CD4-positive, alpha-beta T cell treated with Interleukin-4 for 4 hours (primary cell): ENCODE data around the gene SP2.
"Not testable (repeated sequence)": the region's sequence is repeated elsewhere in the genome, so short reads cannot be mapped to it uniquely, and the experiment has no call there.

Experiments used
- DNase-seq: peaks from one replicate; pipeline ENCODE4 v3.0.0-alpha.2; 2020

SP2 gene

DNA sequence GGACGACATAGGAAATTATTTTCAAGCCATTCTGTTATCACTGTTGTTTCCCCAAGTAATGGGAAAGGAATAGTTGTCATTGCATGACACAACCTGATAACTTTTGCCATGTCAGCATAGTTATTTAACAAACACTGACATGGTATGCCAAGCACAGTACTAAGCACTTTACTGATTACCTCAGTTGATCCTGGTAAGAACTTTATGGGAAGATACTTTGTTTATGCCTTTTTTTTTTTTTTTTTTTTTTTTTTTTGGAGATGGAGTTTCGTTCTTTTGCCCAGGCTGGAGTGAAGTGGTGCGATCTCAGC, 29.6 kb downstream of the SP2 start:
- DNase-seq = no peak

GRCh38 chr17:47927821-47928400, 31.9 kb downstream of the SP2 start:
- DNase-seq = no peak

- no peak for DNase-seq
These were observed 32.4 kb downstream of the SP2 start for GRCh38 chr17:47928415-47928814.

DNA sequence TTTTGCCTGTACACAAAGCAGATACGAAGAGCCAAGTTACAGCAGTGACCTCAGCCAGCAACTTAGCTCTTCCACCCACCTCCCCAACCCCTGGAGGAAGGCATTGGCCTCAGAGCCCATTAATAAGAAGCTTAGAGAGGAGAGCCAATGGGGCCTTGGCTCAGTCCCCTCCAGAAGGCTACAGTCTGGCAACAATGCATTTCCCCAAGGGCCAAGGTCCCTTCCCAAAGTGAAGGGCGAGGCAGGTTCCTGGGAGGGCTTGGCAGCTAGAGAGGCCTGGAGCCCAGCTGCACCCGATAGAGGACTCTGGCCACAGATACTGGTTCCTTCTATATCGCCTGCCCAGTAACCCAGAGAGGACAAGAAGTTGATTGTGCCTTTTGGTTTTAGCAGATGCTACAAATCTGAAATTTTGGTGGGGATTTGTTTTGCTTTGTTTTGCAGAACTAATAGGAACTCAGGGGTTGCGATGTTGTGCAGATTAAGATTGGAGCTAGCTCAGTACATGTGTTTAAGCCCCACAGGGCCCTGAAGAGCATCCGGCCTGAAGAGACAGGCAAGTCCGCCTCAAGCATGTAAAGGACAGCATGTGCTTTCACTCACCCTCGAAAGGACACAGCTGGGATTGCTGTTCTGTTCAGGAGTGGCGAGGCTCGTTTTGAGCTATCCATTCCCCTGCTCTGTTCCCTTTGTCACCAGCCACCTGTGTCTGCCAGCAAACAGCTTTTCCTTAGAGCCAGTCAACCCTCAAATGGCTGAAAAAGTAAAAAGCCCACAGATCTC, 33.4 kb downstream of the SP2 start:
- no peak for DNase-seq

- DNase-seq = no peak
These were observed 35.8 kb downstream of the SP2 start for GRCh38 chr17:47931848-47932247.

- no peak for DNase-seq
These were observed 38.8 kb downstream of the SP2 start for GRCh38 chr17:47934856-47935255.

DNA sequence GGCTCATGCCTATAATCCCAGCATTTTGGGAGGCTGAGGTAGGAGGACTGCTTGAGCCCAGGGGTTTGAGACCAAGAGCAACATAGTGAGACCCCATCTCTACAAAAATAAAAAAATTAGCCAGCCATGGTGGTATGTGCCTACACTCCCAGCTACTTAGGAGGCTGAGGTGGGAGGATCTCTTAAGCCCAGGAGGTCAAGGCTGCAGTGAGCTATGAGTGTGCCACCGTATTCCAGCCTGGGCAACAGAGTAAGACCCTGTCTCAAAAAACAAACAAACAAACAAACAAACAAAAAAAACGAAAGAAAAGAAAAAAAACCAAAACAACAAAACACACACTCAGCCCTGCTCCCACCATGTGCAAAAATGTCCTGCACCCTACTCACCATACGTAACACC, 39.4 kb downstream of the SP2 start:
- not testable (repeated sequence) for DNase-seq

DNA sequence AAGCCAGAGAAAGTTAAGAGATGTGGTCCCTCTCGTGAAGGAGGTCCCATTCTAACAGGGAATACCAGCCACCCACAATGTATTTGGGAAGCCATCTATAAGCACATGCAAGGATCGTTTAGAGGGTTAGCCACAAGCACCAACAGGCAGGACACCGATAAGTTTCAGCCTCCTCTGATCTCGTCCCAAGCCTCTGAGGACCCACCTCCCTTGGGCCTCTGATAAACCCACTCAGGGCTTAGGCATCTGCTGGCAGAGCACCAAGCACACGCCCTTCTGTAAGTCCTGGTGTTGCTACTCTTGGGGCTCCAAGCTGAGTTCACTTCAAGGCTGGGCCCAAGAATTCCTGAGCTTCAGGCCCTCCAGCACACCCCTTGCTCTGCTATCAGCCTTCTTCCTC, 39.9 kb downstream of the SP2 start:
- DNase-seq = no peak

GRCh38 chr17:47937941-47938340, 41.9 kb downstream of the SP2 start:
- DNase-seq = no peak

GRCh38 chr17:47941246-47942095, 45.4 kb downstream of the SP2 start, which contains the start of gene PNPO:
TSS of gene PNPO (plus strand) at chr17:47941571. CDS start at chr17:47941676, 105 bp downstream.
- DNase-seq = peak; percentile 95

DNA sequence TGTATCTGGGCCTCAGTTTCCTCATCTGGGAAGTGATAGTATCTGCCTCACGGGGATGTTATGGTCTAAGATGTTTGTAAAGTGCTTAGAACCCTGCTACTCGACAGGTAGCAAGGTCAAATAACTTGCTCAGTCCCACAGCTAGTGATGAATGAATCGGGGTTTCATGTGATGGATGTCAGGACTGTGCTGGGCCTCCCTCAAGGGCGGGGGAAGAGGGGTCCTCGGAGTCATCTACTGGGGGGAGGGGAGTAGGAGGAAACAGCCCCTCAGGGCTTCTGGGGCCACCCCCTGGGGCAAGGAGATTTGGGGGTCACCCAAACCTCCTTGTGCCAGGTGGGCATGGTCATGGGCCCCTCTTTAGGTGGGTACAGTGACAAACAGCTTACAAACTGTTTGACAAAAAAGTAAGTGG, 46.1 kb downstream of the SP2 start:
- DNase-seq = no peak

- DNase-seq = no peak
These were observed 46.5 kb downstream of the SP2 start for GRCh38 chr17:47942568-47942967.

DNA sequence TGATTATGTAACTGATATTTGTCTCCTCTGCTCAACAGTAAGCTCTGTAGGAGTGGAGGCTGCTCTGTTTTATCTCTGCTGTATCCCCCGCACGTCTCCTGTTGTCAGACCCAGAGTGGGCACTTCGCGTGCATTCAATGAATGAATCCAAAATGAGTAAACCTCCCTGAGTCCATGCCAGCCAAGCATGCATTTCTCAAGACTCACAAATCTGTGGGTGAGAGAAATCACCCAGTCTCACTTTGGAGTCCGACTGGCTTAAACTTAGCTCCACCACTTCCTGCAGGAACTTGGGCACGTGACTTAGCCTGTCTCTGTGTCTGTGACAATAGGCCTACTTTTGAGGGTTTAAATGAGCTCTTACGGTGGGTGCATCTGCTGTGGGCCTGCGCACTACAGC, 49.0 kb downstream of the SP2 start:
- DNase-seq = peak; percentile 25

DNA sequence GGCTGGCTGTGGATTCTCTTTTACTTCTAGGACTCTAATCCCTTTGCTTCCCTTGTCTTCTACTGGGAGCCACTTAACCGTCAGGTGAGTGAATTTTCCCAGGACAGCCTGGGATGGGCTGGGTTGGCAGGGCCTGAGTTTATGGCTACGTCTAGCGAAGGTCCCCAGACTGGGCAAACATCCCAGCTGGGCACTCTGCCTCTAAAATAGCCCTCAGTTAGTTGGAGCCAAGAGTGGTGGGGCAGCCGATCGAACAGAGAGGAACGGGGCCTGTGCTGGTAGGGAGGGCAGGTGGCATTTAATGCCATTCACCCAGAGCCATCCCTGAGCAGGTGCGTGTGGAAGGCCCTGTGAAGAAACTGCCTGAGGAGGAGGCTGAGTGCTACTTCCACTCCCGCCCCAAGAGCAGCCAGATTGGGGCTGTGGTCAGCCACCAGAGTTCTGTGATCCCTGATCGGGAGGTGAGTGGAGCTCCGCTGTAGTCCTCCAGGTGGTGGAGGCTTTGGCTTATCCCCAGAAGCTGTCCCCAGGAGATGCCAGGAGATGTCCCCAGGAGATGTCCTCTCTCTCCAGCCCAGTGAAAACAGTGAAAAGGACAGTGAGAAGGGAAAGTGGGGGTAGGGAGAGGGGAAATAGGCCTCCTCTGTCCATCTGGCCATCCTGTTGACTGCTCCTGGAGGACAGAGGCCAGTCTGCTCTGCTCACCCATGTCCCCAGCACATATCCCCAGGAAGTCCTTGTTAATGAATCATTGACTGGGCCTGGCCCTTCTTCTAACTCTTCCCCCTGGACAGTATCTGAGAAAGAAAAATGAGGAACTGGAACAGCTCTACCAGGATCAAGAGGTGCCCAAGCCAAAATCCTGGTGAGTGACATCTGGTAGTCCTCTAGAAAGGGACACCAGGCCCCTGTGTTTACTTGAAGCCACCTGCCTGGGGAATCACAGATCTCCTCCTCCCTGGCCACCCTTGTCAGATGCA, 49.8 kb downstream of the SP2 start:
- DNase-seq = no peak

GRCh38 chr17:47946516-47946915, 50.5 kb downstream of the SP2 start:
- no peak for DNase-seq

GRCh38 chr17:47946929-47947397, 50.9 kb downstream of the SP2 start:
- peak; percentile 82 for DNase-seq

GRCh38 chr17:47948706-47949196, 52.7 kb downstream of the SP2 start:
- DNase-seq = no peak

DNA sequence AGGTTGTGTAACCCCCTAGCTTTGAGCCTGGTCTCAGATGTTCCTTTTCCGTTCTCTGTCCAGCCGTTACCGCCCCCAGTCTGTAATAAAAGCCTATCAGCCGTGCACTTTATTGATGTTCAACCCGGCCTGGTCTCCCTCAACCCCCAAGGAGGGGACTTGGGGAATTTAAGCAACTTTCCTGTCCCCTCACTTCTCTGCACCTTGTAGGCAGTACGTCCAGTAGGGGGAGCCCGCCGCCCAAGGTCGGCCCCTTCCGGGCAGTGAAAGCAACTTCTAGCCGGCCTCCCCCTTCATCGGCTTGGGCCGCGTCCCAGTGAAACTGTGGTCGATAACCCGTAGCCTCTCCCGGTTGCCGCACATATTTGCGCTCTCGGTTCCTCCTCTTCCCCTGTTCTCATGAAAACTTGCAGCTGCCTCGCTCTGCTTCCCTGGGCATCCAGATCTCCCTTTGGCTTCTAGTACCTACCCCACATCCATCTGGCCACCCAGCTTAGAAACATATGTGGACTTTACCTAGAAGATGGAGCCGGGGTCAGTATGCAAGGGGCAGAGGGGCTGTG, 53.2 kb downstream of the SP2 start:
- DNase-seq = peak; percentile 78

DNA sequence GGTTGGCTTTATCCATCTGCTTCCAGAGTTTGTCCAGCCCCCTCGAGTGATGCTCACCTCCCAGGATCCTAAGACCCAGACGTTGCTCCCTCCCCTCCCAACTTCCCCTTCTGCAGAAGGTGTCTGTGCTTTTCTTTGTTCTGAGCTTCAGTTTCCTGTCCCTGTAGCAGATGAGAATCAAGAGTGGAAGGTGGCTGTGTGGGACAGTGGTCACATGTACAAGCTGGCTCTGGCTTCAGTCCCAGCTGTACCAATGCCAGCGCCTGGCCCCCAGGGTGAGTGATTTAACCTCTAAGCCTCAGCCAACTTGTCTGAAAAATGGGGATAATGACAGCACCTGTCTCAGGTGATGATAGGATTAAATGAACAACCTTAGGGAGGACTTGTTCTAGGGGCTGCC, 53.9 kb downstream of the SP2 start:
- DNase-seq = peak; percentile 6

GRCh38 chr17:47950448-47950847, 54.4 kb downstream of the SP2 start:
- DNase-seq = no peak

- no peak for DNase-seq
These were observed 56.4 kb downstream of the SP2 start for GRCh38 chr17:47952171-47953021.
